SK-N-SH treated with all-trans-retinoic acid at 6 μM for 48 hours (cell line): Measurements from ENCODE around the gene UROS.

Experiments
- ATAC-seq: fragments of 200-7000 bp; cut with Tn5 transposase; 3 replicates; pipeline ENCODE4 v1.9.1; 2020; ENCODE audit warnings: mild to moderate bottlenecking, moderate library complexity
- ARNTL ChIP-seq: fragments of 450-650 bp; formaldehyde crosslinking; IDR thresholded peaks from 2 replicates; pipeline ENCODE4 v1.5.0; 2020; ENCODE audit warnings: low read depth, mild to moderate bottlenecking, moderate library complexity, borderline replicate concordance
- BACH2 ChIP-seq: fragments of 250-450 bp; sonication (Bioruptor Pico); IDR thresholded peaks from 2 replicates; pipeline ENCODE4 v1.9.0; 2021; ENCODE audit warnings: mild to moderate bottlenecking, borderline replicate concordance
- CREB5 ChIP-seq: fragments of 250-450 bp; sonication (Bioruptor Pico); IDR thresholded peaks from 2 replicates; pipeline ENCODE4 v1.5.1; 2020; ENCODE audit warnings: low read depth, mild to moderate bottlenecking, moderate library complexity
- CSDC2 ChIP-seq: fragments of 250-450 bp; sonication (Bioruptor Pico); IDR thresholded peaks from 2 replicates; pipeline ENCODE4 v1.5.0; 2020; ENCODE audit warnings: mild to moderate bottlenecking, moderate library complexity
- CSRNP3 ChIP-seq: fragments of 250-450 bp; sonication (Bioruptor Pico); IDR thresholded peaks from 2 replicates; pipeline ENCODE4 v1.5.1; 2021; ENCODE audit warnings: mild to moderate bottlenecking, moderate library complexity
- ESRRG ChIP-seq: fragments of 250-450 bp; sonication (Bioruptor Pico); IDR thresholded peaks from 2 replicates; pipeline ENCODE4 v1.6.1; 2021; ENCODE audit warnings: mild to moderate bottlenecking
- ISL1 ChIP-seq: fragments of 250-450 bp; sonication (Bioruptor Pico); IDR thresholded peaks from 2 replicates; pipeline ENCODE4 v2.1.2; 2022; ENCODE audit warnings: mild to moderate bottlenecking, moderate library complexity
- OSR1 ChIP-seq: fragments of 250-450 bp; sonication (Bioruptor Pico); IDR thresholded peaks from 2 replicates; pipeline ENCODE4 v1.8.0; 2022; ENCODE audit warnings: moderate library complexity, mild to moderate bottlenecking, inconsistent platforms
- POU6F1 ChIP-seq: fragments of 250-450 bp; sonication (Bioruptor Pico); IDR thresholded peaks from 2 replicates; pipeline ENCODE4 v1.8.0; 2021; ENCODE audit warnings: low read depth, mild to moderate bottlenecking, moderate library complexity, borderline replicate concordance
- PPARA ChIP-seq: fragments of 250-450 bp; sonication (Bioruptor Pico); IDR thresholded peaks from 2 replicates; pipeline ENCODE4 v1.5.0; 2020; ENCODE audit warnings: mild to moderate bottlenecking, borderline replicate concordance
- RARB ChIP-seq: fragments of 250-450 bp; sonication (Bioruptor Pico); IDR thresholded peaks from 2 replicates; pipeline ENCODE4 v1.8.0; 2021; ENCODE audit warnings: mild to moderate bottlenecking, moderate library complexity
- SNAI2 ChIP-seq: fragments of 250-450 bp; sonication (Bioruptor Pico); IDR thresholded peaks from 2 replicates; pipeline ENCODE4 v1.5.0; 2020; ENCODE audit warnings: mild to moderate bottlenecking, moderate library complexity
- TCF4 ChIP-seq: fragments of 250-450 bp; sonication (Bioruptor Pico); IDR thresholded peaks from 2 replicates; pipeline ENCODE4 v1.8.0; 2021; ENCODE audit warnings: mild to moderate bottlenecking, moderate library complexity, borderline replicate concordance
- TSHZ2 ChIP-seq: fragments of 250-450 bp; sonication (Bioruptor Pico); IDR thresholded peaks from 2 replicates; pipeline ENCODE4 v1.5.0; 2020; ENCODE audit warnings: mild to moderate bottlenecking, moderate library complexity
- ZC3H10 ChIP-seq: fragments of 250-450 bp; sonication (Bioruptor Pico); IDR thresholded peaks from 2 replicates; pipeline ENCODE4 v1.5.1; 2021; ENCODE audit warnings: mild to moderate bottlenecking, moderate library complexity
- ZNF565 ChIP-seq: fragments of 450-650 bp; formaldehyde crosslinking; conservative IDR thresholded peaks from 2 replicates; pipeline ENCODE4 v1.5.0; 2020; ENCODE audit warnings: low read depth, mild to moderate bottlenecking, moderate library complexity
- ZNF70 ChIP-seq: fragments of 450-650 bp; formaldehyde crosslinking; IDR thresholded peaks from 2 replicates; pipeline ENCODE4 v1.5.0; 2020; ENCODE audit warnings: mild to moderate bottlenecking, moderate library complexity

Gene UROS

DNA sequence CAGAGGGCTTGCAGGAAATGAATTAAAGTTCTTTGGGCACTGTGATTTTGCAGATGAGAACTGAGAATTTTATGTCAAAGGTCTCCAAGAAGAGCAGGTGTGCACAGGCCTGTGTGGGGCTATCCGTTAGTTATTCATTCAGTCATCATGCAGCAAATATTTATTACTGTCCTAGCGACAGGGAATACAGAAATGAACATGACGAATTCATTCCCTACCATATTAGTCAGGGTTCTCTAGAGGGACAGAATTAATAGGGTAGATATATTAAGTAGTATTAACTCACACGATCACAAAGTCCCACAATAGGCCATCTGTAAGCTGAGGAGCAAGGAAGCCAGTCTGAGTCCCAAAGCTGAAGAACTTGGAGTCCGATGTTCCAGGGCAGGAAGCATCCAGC, 44.5 kb downstream of the UROS start:
- TF ChIP-seq OSR1 (CRISPR knock-in tag) = no peak
- TF ChIP-seq CREB5 = no peak
- no peak for TF ChIP-seq ARNTL (CRISPR knock-in tag)
- TF ChIP-seq TSHZ2 (CRISPR knock-in tag) = no peak
- TF ChIP-seq CSDC2 (CRISPR knock-in tag) = no peak
- no peak for TF ChIP-seq ZC3H10 (CRISPR knock-in tag)
- no peak for TF ChIP-seq TCF4 (CRISPR knock-in tag)
- TF ChIP-seq, all 23 proteins: peak for 0
- ATAC-seq = no peak

DNA sequence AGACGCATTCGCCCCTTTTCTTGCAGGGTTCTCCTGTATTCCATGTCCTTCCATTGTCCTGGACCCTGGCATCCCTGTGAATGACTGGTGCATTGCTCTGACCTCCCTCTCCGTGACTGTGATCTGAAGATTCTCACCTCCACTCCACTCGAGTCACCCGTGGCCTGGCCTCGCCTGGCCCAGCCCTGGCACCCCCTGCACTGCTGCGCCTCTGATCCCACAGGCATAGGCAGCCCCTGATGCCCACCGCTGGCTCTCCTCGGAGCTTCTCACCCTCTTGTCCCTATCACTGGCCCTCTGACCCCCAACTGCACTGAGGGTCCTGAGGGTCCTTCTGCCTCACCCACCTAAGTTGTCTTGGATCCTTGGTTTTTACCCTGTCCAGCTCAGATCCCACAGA, 45.3 kb downstream of the UROS start:
- no peak for TF ChIP-seq ESRRG (CRISPR knock-in tag)
- no peak for ATAC-seq

DNA sequence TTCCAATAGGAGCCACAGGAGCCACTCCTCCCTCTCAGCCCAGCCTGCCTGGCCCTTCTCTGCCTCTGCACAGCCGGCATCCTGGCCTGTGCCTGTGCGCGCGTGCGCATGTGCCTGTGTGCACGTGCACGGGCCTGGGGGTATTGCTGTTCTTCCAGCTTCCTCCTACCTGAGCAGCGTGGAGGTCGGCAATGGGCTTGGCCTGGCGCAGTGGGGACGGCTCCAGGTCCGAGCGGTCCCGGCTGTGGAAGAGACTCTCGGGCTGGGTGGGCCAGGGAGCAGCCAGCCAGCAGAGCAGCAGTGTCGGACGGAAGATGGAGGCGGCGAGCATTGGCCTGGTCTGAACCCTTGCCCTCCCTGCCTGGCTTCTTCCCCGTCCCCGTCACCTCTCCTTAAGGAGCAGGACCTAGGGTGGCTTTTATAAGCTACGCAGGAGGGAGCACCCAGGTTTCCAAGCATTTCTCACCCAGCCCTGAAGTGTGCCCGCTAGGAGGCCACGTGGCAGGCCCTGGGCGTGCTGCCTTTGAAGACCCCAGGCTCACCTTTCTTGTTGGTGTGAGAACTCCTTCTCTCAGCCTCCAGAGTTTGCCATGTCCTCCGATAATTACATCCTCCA, 47.5 kb downstream of the UROS start, which contains the start of gene MMP21:
Gene MMP21 (minus strand): TSS at position 331 of the 616 bp plus-strand sequence. CDS start 0 bp downstream, at position 331.
- ATAC-seq = no peak
- TF ChIP-seq ESRRG (CRISPR knock-in tag) = no peak
- no peak for TF ChIP-seq POU6F1 (CRISPR knock-in tag)
- no peak for TF ChIP-seq PPARA (CRISPR knock-in tag)
- TF ChIP-seq, all 23 proteins: peak for 0

DNA sequence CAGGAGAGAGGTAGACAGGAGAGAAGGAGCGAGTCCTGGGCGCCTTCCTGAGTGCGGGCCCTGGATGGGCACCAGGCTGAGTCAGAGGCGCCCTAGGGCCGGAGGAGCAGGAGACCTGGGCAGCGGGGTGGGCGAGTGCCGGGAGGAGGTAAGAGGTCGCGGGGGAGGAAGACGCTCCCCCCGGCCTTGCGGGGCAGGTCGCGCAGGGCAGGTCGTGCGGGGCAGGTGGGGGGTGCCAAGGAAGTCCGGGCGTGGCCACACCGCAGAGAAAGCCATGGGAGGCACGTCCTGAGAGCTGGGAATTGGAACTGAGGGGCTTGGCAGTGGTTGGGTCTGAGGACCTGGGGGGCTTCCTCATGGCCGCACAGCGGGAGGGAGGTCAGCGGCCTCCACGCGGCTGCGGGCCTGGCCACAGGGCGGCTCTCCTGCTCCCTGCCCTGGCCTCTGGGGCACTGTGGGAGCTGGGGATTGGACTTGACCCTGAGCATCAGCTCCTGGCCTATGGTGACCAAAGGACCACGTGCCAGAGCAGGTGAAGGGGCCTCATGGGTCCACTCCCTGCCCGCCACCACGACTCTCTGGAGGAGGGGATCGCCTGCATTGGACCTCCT, 48.4 kb downstream of the UROS start:
- no peak for ATAC-seq
- TF ChIP-seq TCF4 (CRISPR knock-in tag) (no peak), CSRNP3 (CRISPR knock-in tag) (no peak), PPARA (CRISPR knock-in tag) (no peak), ZC3H10 (CRISPR knock-in tag) (no peak), POU6F1 (CRISPR knock-in tag) (no peak), RARB (CRISPR knock-in tag) (no peak), TSHZ2 (CRISPR knock-in tag) (no peak), BACH2 (CRISPR knock-in tag) (no peak), OSR1 (CRISPR knock-in tag) (no peak), SNAI2 (no peak), ZNF70 (CRISPR knock-in tag) (no peak), ISL1 (no peak), CREB5 (no peak), ZNF565 (CRISPR knock-in tag) (no peak)
